Measurements from ENCODE around the gene MRPL22. TPM values are rescaled to one million over a fixed set of nuclear protein-coding genes. Genes with fewer than 3 reads are reported as not detected.

The MRPL22 gene
- polyA plus RNA-seq, 3 donors = 11.6 to 66.1 (median 56.7) TPM

- intact Hi-C loops (cut with micrococcal nuclease) = no loop called here
- Histone ChIP-seq H3K9me3 (replicated peaks in 1 of 2; ENCODE audit: control insufficient read depth in 1 of 2, insufficient read depth in 1 of 2, low read length in 2 of 2) (no peaks in the 10 kb centered on the region), H3K4me3 (replicated peaks in 1 of 3; ENCODE audit: low read depth in 2 of 3, low read length in 3 of 3) (no peak overlapping the region), H3K36me3 (replicated peaks in 1 of 2; ENCODE audit: control insufficient read depth in 1 of 2, insufficient read depth in 2 of 2, low read length in 2 of 2) (no peaks in the 10 kb centered on the region), H3K4me1 (ENCODE audit: control insufficient read depth in 1 of 2, insufficient read depth in 2 of 2, low read length in 2 of 2) (no peaks in the 10 kb centered on the region), H3K4me2 (replicated peaks; ENCODE audit: extremely low read depth, low read length, poor library complexity, severe bottlenecking) (no peak overlapping the region), H3K79me2 (ENCODE audit: insufficient read depth, low read length) (no peaks in the 10 kb centered on the region), H3K9ac (ENCODE audit: insufficient read depth, low read length, poor library complexity, severe bottlenecking) (no peak overlapping the region), H4K20me1 (ENCODE audit: insufficient read depth, low read length) (no peaks in the 10 kb centered on the region), H3K27me3 (ENCODE audit: control insufficient read depth in 2 of 2, insufficient read depth in 2 of 2, low read length in 2 of 2) (peaks cover 0 to 2% of the 10 kb centered on the region in 2 donors), H3K27ac (ENCODE audit: low read depth in 1 of 2, low read length in 2 of 2) (no peak overlapping the region), H2AFZ (ENCODE audit: insufficient read depth, low read depth, low read length, poor library complexity, severe bottlenecking) (no peak overlapping the region)
- TF ChIP-seq, protein P1, sequence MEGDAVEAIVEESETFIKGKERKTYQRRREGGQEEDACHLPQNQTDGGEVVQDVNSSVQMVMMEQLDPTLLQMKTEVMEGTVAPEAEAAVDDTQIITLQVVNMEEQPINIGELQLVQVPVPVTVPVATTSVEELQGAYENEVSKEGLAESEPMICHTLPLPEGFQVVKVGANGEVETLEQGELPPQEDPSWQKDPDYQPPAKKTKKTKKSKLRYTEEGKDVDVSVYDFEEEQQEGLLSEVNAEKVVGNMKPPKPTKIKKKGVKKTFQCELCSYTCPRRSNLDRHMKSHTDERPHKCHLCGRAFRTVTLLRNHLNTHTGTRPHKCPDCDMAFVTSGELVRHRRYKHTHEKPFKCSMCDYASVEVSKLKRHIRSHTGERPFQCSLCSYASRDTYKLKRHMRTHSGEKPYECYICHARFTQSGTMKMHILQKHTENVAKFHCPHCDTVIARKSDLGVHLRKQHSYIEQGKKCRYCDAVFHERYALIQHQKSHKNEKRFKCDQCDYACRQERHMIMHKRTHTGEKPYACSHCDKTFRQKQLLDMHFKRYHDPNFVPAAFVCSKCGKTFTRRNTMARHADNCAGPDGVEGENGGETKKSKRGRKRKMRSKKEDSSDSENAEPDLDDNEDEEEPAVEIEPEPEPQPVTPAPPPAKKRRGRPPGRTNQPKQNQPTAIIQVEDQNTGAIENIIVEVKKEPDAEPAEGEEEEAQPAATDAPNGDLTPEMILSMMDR (IDR thresholded peaks at IDR 0.05) = no peak
- H3K4me3 Mint-ChIP-seq = no peak overlapping the region
- DNase-seq = no peak
- no peaks in the 10 kb centered on the region for H3K4me1 Mint-ChIP-seq
- H3K27me3 Mint-ChIP-seq (ENCODE audit: low read depth in 3 of 3) = peaks cover 3 to 14% (median 4%) of the 10 kb centered on the region in 3 donors
- H3K36me3 Mint-ChIP-seq = no peaks in the 10 kb centered on the region
- WGBS (ENCODE audit: insufficient coverage) = no CpG with 5 or more reads among the region's 3 CpGs
- peaks cover 0 to 3% (median 0%) of the 10 kb centered on the region in 7 donors for H3K9me3 Mint-ChIP-seq
- no peak overlapping the region for H3K27ac Mint-ChIP-seq
These were observed 67.8 kb downstream of the MRPL22 start for GRCh38 chr5:155008669-155009068.

DNA sequence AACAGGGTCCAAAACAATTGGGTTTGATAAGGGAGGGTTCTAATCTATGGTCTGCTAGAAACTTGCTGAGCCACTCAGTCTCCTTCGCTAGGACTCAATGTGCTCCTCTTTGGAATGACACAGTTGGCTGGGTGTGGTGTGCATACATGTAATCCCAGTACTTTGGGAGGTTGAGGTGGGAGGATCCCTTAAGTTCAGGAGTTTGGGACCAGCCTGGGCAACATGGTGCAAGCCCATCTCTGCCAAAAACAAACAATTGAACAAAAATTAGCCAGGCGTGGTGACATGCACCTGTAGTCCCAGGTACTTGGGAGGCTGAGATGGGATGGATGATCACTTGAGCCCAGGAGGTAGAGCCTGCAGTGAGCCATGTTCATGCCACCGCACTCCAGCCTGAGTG, 70.0 kb downstream of the MRPL22 start:
- Histone ChIP-seq H3K4me2 (replicated peaks; ENCODE audit: extremely low read depth, low read length, poor library complexity, severe bottlenecking) (no peak overlapping the region), H3K27ac (ENCODE audit: low read depth in 1 of 2, low read length in 2 of 2) (no peak overlapping the region), H2AFZ (ENCODE audit: insufficient read depth, low read depth, low read length, poor library complexity, severe bottlenecking) (no peak overlapping the region), H3K9me3 (replicated peaks in 1 of 2; ENCODE audit: control insufficient read depth in 1 of 2, insufficient read depth in 1 of 2, low read length in 2 of 2) (no peaks in the 10 kb centered on the region), H3K9ac (ENCODE audit: insufficient read depth, low read length, poor library complexity, severe bottlenecking) (no peak overlapping the region), H4K20me1 (ENCODE audit: insufficient read depth, low read length) (no peaks in the 10 kb centered on the region), H3K4me3 (replicated peaks in 1 of 3; ENCODE audit: low read depth in 2 of 3, low read length in 3 of 3) (no peak overlapping the region), H3K4me1 (ENCODE audit: control insufficient read depth in 1 of 2, insufficient read depth in 2 of 2, low read length in 2 of 2) (no peaks in the 10 kb centered on the region), H3K27me3 (ENCODE audit: control insufficient read depth in 2 of 2, insufficient read depth in 2 of 2, low read length in 2 of 2) (peaks cover 0 to 2% of the 10 kb centered on the region in 2 donors), H3K36me3 (replicated peaks in 1 of 2; ENCODE audit: control insufficient read depth in 1 of 2, insufficient read depth in 2 of 2, low read length in 2 of 2) (no peaks in the 10 kb centered on the region), H3K79me2 (ENCODE audit: insufficient read depth, low read length) (no peaks in the 10 kb centered on the region)
- H3K36me3 Mint-ChIP-seq = no peaks in the 10 kb centered on the region
- intact Hi-C loops (cut with micrococcal nuclease) = no loop called here
- no peak overlapping the region for H3K4me3 Mint-ChIP-seq
- 80% methylated on average over 1 of the region's 3 CpGs for WGBS (ENCODE audit: insufficient coverage)
- TF ChIP-seq, protein P1 (IDR thresholded peaks at IDR 0.05) = no peak
- H3K9me3 Mint-ChIP-seq = peaks cover 0 to 2% (median 0%) of the 10 kb centered on the region in 7 donors
- peaks cover 6 to 14% (median 8%) of the 10 kb centered on the region in 3 donors for H3K27me3 Mint-ChIP-seq (ENCODE audit: low read depth in 3 of 3)
- no peaks in the 10 kb centered on the region for H3K4me1 Mint-ChIP-seq
- DNase-seq = no peak
- no peak overlapping the region for H3K27ac Mint-ChIP-seq
